Mucosa of descending colon (tissue), 3 donors: ENCODE measurements around the gene TSPAN15. TPM values are rescaled to one million over a fixed set of nuclear protein-coding genes. Genes with fewer than 3 reads are reported as not detected.
"Not testable (repeated sequence)": the region's sequence is repeated elsewhere in the genome, so short reads cannot be mapped to it uniquely, and the experiment has no call there.

Experiments
- ATAC-seq: fragments of 200-7000 bp; cut with Tn5 transposase; one replicate; pipeline ENCODE4 v1.9.1; 2020; ENCODE audit warnings: mild to moderate bottlenecking, moderate library complexity
- DNase-seq, 3 donors: peaks; one replicate each; pipeline ENCODE4 v3.0.0-alpha.2; 2020
- H3K36me3 ChIP-seq: fragments of 200-600 bp; one replicate; pipeline ENCODE4 v1.8.0; 2021; ENCODE audit warnings: low read depth, mild to moderate bottlenecking
- H3K4me1 ChIP-seq: fragments of 200-600 bp; one replicate; pipeline ENCODE4 v1.8.0; 2021; ENCODE audit warnings: low read depth, mild to moderate bottlenecking
- H3K4me3 ChIP-seq: fragments of 200-600 bp; one replicate; pipeline ENCODE4 v1.8.0; 2021; ENCODE audit warnings: mild to moderate bottlenecking
- H3K9me3 ChIP-seq: fragments of 200-600 bp; one replicate; pipeline ENCODE4 v1.8.0; 2021; ENCODE audit warnings: mild to moderate bottlenecking
- CTCF ChIP-seq: fragments of 200-600 bp; IDR thresholded peaks from one replicate; pipeline ENCODE4 v1.8.0; 2022; ENCODE audit warnings: antibody characterized with exemption, mild to moderate bottlenecking
- intact Hi-C, 2 donors: fragments of 100-400 bp; cut with DNase I in 1 of 2; cut with micrococcal nuclease in 1 of 2; formaldehyde crosslinking; loops; one replicate each; pipeline versions ENCODE4 v1.11.0 to v1.11.1; 2022; cut with DNase I, micrococcal nuclease
- total RNA-seq, 3 donors: library from RNA; stranded (reverse); fragmentation: NEBNext Ultra II Directional in 2 of 3; extraction: Animal tissue kit (Norgen Biotek cat#: 25700) in 2 of 3; gene quantifications; one replicate each; pipeline versions ENCODE4 v1.2.1 to v1.2.4, GENCODE V29; 2021 to 2023
- donor health status: DM: no; HTN: no; CAD: no; lungs with moderate emphysema.
- donor health status: DM: no; HTN: no; CAD: no.
- donor health status: DM: no; HTN: yes; CAD: no.

TSPAN15 gene
- total RNA-seq, 3 donors from 2014 or later: 118 to 183 (median 139) TPM

- ATAC-seq (peak; percentile 15), DNase-seq (no peak)
- Histone ChIP-seq H3K4me1 (peaks cover 6% of the 10 kb centered on the region), H3K4me3 (no peak overlapping the region), H3K9me3 (no peaks in the 10 kb centered on the region), H3K36me3 (no peaks in the 10 kb centered on the region)
- TF ChIP-seq CTCF: no peak
- intact Hi-C loops: no loop called here
Measured at GRCh38 chr10:69481305-69481704, 30.0 kb downstream of the TSPAN15 start.

GRCh38 chr10:69481811-69482524 lies 30.7 kb downstream of the TSPAN15 start:
- peaks cover 6% of the 10 kb centered on the region for H3K4me1 ChIP-seq
- no peak for ATAC-seq
- no peak for DNase-seq
- intact Hi-C loops: no loop called here
- no peaks in the 10 kb centered on the region for H3K36me3 ChIP-seq
- TF ChIP-seq CTCF: no peak
- H3K4me3 ChIP-seq: no peak overlapping the region
- H3K9me3 ChIP-seq: no peaks in the 10 kb centered on the region

GRCh38 chr10:69483963-69484362 lies 32.7 kb downstream of the TSPAN15 start:
- DNase-seq (no peak), ATAC-seq (no peak)
- intact Hi-C loops: no loop called here
- Histone ChIP-seq H3K4me1 (peaks cover 3% of the 10 kb centered on the region), H3K9me3 (peaks cover 10% of the 10 kb centered on the region), H3K36me3 (no peaks in the 10 kb centered on the region), H3K4me3 (no peak overlapping the region)
- TF ChIP-seq CTCF: no peak

- Histone ChIP-seq H3K4me3 (no peak overlapping the region), H3K4me1 (no peaks in the 10 kb centered on the region), H3K9me3 (peaks cover 11% of the 10 kb centered on the region), H3K36me3 (no peaks in the 10 kb centered on the region)
- ATAC-seq: no peak
- intact Hi-C loops: no loop called here
- no peak for TF ChIP-seq CTCF
- no peak for DNase-seq
Measured at GRCh38 chr10:69484736-69485135, 33.5 kb downstream of the TSPAN15 start.

- intact Hi-C loops: no loop called here
- peak in 1 of 3 donors; percentile 31 for DNase-seq
- no peak for ATAC-seq
- TF ChIP-seq CTCF: no peak
- no peak overlapping the region for H3K4me3 ChIP-seq
- peaks cover 11% of the 10 kb centered on the region for H3K9me3 ChIP-seq
- no peaks in the 10 kb centered on the region for H3K36me3 ChIP-seq
- no peaks in the 10 kb centered on the region for H3K4me1 ChIP-seq
Measured at GRCh38 chr10:69486922-69487730, 35.9 kb downstream of the TSPAN15 start.

- DNase-seq, H3K4me3 ChIP-seq, ATAC-seq, intact Hi-C loops, H3K4me1 ChIP-seq, H3K36me3 ChIP-seq: not testable (repeated sequence)
- H3K9me3 ChIP-seq: peaks cover 11% of the 10 kb centered on the region
Measured at GRCh38 chr10:69488149-69488844, 37.0 kb downstream of the TSPAN15 start.

GRCh38 chr10:69488856-69489255 lies 37.6 kb downstream of the TSPAN15 start:
- DNase-seq, intact Hi-C loops, H3K36me3 ChIP-seq, H3K4me1 ChIP-seq, ATAC-seq, H3K4me3 ChIP-seq: not testable (repeated sequence)
- peaks cover 11% of the 10 kb centered on the region for H3K9me3 ChIP-seq
